ENCODE data around the gene MDGA2.
"Not testable (repeated sequence)": the region's sequence is repeated elsewhere in the genome, so short reads cannot be mapped to it uniquely, and the experiment has no call there.

Gene MDGA2

DNA sequence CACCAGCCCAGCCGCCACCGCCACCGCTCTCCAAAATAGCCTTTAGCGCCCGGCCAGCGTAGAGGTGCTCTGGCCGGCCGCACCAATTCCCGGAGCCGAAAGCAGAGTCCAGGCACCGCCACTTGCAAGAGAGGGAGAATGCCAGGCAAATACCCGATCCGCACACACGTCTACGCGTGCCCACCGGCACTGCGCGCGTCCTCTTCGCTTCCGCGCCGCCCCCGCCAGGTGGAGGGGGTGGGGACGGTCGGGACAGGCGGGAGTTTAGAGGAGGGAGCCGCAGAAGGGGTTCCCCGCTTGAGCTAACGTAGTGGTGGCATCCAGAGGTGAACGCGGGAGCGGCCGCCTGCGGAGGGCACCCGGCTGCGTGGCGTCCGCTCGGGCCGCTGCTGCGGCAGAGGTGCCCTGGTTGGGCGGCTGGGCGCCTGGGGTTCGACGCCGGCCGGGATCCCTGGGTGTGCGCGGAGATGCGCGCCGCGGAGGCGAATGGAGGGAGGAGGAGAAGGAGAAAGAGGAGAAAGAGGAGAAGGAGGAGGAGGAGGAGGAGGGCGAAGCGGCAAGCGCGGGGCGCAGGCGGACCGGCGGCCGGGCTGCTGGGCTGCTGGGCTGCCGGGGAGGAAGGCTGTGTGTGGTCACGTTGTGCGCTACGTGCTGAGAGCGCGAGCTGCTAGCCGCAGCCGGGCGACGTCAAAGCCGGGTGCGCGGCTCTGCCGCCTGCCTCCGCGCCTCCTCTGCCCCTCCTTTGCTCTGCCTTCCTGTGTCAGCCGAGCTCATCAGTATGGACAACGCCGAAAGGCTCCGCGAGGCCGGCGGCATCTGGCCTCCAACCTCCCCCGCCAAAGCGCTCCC, at the start of gene MDGA2:
TSS of gene MDGA2 (minus strand) at position 140 of the 849 bp plus-strand sequence.
- no peak for DNase-seq

DNA sequence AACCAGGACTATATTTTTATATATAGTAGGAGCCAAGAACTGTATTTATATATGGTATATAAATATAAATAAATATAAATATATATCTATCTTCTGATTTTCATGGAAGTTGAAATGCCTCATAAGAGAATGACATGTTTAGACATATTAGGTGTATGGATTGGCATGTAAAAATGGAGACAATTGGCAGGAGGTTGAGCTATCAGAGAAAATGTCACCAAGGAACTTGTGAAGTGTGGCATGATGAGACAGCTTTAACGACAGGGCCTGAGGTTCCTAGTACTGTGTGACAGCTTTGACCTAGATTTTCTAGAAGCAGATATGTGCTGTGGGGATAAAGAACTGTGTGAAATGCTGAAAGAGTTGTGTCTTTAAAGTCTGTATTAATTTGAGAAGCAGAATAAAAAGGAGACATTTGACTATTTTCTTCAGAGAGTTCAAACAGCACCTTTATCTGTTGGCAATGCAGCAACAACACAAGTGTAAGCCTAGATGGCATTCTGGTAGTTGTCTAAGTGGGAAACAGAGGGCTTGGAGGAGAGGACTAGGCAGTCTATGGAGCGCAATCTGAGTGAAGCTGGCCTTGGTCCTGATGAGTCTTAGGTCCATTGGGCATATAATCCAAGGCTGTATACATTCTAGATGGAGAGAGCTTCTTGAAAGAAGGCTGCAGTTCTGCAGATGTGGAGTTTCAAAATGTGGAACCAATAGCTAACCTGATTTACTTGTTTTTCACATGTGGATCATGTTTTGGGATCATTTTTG, 47.7 kb upstream of the MDGA2 start:
- DNase-seq, result no peak

DNA sequence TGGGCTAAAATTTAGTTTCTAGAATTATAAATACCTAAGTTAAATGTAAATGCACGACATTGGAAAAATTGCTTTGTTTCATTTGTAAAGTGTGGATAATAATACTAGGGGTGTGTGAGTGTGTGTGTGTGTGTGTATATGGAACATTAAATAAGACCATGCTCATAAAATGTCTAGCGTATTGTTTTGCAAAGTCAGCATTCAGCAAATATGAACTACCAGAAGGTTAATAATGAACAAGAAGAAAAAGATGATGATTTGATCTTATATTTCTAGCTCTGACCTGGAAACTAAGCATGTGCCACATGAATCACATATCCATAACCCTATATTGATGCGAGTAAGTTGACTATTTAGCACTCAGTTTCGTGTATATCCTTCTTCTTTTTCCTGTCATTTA, 44.9 kb upstream of the MDGA2 start:
- no peak for DNase-seq

DNA sequence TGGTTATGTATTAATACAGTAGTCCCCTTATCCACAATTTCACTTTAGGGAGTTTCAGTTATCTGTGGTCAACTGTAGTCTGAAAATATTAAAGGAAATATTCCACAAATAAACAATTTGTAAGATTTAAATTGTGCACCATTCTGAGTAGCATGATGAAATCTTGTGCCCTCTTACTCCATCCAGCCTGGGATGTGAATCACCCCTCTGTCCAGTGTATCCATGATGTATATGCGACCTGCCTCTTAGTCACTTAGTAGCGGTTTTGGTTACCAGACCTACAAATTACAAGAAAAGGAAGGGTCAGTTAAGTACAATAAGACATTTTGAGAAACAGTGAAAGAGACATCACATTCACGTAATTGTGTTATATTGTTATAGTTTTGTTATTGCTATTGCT, 39.9 kb upstream of the MDGA2 start:
- no peak for DNase-seq

DNA sequence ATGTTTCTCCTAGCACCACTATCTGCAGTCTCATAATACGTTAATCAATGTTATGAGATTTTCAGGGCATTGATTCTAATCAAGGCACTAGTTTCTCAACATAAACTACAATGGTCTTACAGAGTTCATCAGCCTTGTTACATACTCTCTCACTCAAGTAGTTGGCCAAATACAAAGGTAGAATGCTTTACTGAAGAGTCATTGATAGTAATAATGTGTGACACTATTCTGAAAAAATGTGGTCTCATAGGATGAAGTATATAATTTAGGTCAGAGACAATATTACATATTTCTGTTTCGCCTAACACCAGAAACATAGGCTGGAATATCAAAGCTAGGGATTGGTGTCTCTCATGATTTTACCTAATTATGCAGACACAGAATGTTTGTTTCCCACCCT, 35.2 kb upstream of the MDGA2 start:
- DNase-seq, result no peak

DNA sequence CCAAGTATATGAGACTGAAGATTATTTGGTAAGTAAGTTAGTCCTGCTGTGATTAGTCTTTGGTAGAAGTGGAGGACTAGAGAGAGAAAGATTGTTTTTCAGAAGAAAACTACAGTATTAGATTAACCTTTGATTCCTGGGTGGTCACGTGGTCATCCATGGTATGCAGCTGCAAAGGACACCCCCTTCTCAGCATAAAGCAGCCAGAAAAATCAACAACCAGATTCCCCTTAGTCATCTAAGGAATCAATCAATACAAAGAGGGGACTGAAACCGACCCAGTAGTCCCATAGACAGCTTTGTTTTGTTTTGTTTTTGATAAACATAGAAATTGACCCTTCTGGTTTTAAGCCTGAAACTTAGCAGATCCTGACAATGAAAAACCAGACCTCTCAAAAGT, 30.3 kb upstream of the MDGA2 start:
- no peak for DNase-seq

DNA sequence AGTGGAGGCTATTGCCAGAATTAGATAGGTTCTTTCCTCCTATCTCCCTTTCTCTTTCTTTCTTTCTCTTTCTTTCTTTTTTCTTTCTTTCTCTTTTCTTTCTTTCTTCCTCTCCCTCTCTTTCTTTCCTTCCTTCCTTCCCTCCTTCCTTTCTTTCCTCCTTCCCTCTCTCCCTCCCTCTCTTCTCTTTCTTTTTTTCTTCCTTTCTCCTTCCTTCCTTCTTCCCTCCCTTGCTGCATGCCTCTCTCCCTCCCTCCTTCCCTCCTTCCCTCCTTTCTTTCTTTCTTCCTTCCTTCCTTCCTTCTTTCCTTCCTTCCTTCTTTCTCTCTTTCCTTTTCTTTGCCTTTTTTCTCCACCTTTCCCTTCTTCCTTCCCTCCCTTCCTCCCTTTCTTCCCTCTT, 16.4 kb upstream of the MDGA2 start:
- no peak for DNase-seq

DNA sequence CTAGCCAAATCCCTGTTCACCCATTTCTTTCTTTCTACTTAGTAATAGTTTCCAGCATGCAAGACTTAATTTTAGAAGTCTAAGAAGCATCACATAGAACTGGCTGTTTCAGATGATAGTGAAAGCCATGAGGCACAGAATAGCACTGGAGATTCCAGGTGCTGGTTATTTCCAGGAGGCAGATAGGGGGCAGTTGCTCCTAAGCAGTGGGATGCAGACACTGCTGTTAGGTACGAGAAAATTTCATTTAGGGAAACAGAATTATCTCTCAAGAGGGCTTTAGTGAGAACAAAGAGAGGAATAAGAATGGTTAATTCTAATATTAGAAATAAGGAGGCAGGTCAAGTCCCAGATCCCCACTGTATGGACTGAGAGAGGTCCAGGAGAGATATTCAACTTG, 3.6 kb upstream of the MDGA2 start:
- DNase-seq, result no peak

DNA sequence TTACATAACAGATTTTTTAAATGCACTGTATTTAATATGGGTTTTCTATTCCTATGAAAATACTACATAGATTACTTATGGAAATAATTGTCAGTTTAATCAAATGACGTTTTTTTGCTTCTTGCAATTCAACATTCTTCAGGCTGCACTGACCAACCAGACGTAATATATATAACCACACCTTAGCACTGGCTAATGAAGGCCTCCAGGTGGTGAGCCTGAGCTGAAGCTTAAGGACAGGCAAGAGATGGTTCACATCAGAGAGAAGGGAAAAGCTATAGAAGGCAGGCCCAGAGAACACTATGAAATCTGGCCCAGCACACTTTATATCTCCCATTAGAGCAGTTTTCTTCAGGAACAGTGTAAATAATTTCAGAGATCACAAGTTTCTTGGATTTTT, 2.8 kb upstream of the MDGA2 start:
- no peak for DNase-seq

DNA sequence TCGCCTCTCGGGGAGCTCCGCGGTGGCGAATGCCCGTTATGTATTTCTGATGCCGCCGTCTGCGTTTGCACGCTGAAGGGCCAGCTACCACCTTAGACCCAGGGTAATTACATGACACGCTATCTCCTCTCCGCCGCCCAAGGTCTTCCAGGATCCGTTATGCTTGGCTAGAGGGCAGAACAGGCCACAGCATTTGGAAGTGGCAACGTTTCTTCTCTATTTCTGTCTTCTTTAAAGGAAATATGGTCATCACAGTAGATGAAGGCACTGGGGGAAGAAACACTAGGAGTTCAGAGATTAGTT, 861 bp upstream of the MDGA2 start:
- no peak for DNase-seq

DNA sequence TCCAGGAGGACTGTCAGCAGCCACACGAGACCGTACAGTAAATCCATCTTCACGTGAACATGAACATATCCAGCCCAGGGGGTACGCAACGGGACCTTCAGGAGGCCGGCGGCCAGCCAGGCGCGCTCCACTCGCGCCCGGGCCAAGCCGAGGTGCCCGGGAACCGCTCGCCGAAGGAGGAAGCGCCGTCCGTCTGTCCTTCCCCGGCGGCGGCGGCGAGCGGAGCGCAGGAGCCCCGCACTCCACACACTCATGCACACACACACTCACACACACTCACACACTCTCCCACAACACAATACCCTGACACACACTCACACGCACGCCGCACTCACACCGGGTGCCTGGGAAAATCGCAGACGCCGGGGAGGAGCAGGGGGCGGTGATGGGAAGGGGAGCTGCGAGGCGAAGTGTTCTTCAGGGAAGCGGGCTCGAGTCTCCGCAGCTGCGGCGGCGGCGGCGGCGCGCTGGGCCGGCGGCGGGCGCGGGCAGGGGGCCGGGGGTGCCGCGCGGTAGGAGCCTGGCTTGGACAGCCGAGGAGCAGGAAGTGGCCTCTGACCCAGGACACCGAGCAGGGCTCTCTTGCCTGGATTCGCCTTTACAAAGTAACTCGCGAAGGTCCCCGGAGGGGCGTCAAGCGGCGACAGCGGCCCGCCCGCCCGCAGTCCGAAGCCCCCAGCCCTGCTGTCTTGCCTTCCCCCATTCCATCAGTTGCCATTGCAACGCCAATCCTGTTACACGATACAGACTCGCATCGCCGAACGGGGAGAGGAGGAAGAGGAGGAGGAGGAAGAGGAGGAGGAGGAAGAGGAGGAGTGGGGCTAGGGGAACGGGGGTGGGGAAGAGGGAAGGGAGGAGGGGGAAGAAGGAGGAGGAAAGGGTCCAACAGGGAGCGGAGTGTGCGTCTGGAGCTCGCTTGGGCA, 601 bp downstream of the MDGA2 start:
- no peak for DNase-seq

DNA sequence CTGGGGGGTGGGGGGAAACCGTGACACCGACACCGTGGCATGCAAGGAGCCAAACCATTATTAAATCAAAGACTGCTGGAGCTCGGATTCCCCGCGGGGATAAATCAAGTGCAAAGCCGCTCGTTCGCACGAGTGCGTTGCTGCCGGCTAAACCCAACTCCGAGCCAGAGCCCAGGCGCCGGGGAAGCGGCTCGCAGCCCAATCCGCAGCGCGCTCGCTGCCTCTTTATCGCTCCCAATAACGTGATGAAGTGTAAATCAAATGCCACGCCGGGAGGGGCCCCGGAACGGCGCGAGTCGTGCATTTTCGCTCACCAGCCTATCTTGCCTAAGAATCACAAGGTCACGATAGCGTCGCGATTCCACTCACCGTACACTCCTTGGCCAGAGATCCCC, 1.3 kb downstream of the MDGA2 start:
- no peak for DNase-seq

DNA sequence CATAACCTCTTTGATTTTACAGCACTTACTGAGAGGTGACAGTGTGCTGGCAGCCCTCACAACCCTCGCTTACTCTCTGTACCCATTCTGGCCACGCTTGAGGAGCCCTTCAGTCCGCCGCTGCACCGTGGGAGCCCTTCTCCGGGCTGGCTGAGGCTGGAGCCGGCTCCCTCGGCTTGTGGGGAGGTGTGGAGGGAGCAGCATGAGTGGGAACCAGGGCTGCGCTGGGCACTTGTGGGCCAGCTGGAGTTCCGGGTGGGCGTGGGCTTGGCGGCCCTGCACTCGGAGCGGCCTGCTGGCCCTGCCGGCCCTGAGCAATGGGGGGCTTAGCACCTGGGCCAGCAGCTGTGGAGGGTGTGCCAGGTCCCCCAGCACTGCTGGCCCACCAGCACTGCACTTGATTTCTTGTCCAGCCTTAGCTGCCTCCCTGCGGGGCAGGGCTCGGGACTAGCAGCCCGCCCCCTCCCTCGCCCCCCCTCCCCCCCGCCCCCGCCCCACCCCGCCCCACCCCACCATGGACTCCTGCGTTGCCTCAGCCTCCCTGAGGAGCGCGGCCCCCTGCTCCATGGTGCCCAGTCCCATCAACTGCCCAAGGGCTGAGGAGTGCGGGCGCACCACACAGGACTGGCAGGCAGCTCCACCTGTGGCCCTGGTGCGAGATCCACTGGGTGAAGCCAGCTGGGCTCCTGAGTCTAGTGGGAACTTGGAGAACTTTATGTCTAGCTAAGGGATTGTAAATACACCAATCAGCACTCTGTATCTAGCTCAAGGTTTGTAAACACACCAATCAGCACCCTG, 9.9 kb downstream of the MDGA2 start:
- DNase-seq, result no peak

DNA sequence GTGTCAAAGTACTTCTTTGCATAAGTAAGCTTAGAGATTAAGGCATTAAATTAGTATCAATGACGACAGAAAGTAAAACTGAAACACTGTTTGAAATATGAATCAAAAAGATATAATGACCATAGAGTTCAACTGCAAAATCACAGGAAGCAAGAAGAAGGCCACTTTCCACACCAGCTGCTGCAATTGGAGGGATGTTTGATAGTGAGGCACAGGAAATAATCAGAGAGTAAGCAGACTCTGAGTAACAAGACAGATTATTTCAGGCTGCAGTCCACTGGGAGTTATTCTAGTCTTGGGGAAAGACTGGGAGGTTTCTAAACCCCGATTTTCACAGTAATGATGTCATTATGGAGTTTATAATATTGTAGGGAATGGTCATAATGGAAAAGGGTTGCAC, 12.9 kb downstream of the MDGA2 start:
- DNase-seq, result no peak

DNA sequence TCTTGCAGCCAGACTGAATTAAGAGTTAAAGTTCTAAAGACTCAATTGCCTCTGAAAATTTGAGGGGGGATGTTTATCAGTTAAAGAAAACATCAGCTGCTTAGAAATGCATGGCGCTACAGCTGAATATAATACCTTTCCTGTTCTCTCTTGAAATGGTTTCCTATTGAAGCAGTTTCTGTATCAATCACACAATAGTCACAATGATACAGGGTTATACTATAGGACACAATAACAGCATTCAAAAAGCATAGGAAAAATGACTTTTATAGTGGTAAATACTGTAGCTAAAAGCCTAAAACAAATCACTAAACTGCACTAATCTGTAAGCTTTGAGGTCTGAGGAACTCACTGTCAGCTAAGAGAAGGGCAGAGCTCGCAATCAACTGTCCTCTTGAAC, 15.2 kb downstream of the MDGA2 start:
- DNase-seq, result no peak

DNA sequence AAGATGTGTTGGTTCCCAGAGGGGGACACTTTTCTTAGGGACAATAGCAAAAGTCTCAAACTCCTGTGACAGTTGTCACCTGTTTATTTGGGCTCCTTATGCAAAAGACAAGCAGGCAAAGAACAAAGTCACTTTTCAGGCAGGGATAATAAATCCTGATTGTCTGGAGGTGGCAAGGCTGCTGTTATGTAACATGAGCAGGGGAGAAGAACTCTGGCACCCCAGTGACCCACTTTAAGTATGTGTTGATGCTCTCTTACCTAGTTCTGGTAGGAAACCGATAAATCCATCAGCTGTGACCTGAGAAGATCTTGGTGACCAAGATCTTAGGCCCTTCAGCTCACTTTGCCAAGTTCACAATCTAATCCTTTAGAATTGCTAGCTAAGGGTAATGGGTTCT, 17.4 kb downstream of the MDGA2 start:
- DNase-seq, result no peak

DNA sequence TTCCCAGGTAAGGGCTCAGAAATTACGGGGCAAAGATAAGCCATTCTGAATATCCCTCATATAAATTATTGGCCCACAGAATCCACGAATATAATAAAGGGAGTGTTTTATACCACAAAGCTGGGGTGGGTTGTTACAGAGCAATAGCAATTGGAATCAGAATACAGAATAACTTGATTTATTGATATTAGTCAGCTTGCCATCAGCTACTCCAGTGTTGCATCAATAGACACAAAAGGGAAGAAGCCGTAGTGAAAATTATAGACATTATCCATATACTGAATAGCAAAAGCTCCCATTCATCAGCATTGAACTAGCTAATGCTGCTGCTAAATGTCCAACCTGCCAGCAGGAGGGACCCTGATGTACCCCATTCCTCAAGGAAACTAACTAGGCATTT, 18.3 kb downstream of the MDGA2 start:
- DNase-seq, result no peak

DNA sequence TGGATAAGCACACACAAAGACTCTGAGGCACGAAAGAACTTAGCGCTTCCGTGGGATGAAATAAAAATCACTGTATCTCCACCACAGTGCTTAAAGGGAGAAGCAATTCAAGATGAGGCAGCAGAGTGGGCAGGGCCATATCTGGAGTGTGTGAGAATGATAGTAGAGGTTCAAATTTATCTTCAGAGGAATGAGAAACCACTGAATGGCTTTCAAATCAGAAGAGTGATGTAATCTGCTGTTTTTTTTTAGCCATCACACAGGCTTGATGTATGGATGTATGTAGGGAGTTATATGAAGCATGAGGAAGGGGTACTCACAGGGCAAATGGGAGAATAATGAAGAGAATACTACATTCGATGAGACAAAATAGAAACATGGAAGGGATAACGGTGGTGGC, 24.1 kb downstream of the MDGA2 start:
- no peak for DNase-seq

DNA sequence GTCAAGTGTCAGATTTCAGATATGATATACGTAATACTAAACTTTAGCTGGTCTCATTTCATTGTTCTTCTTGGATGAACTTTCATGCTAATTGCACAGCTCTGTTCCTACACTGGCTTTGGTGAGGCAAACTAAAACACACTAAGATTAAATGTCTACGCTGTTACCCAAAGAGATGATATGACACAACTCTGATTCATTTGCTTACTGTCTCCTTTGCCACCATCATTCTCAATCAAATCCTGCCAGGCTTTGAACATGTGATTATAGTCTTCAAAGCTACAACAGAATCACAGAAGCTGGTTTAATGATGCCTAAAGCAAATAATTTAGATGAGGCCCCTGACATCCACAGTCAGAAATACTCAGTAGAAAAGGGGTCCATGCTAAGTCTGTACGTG, 37.7 kb downstream of the MDGA2 start:
- DNase-seq, result no peak

DNA sequence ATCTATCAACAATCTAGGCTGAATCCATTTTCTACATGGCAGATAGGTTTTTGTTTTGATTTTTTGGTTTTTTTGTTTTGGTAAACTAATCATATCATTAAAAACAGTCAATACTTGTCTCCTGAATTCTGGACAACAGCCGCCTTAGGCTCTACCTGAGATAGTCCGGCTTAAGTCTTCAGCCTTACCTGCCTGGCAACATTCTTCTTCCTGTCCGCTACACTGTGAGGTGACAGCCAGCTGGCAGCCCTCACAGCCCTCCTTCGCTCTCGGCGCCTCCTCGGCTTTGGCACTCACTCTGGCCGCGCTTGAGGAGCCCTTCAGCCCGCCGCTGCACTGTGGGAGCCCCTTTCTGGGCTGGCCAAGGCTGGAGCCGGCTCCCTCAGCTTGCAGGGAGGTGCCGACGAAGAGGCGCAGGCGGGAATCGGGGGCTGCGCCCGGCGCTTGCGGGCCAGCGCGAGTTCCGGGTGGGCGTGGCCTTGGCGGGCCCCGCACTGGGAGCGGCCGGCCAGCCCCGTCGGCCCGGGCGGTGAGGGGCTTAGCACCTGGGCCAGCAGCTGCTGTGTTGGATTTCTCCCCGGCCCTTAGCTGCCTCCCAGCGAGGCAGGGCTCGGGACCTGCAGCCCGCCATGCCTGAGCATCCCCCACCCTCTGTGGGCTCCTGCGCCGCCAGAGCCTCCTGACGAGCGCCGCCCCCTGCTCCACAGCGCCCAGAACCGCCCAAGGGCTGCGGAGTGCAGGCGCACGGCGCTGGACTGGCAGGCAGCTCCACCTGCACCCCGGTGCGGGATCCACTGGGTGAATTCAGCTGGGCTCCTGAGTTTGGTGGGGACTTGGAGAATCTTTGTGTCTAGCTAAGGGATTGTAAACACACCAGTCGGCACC, 49.0 kb downstream of the MDGA2 start:
- no peak for DNase-seq

DNA sequence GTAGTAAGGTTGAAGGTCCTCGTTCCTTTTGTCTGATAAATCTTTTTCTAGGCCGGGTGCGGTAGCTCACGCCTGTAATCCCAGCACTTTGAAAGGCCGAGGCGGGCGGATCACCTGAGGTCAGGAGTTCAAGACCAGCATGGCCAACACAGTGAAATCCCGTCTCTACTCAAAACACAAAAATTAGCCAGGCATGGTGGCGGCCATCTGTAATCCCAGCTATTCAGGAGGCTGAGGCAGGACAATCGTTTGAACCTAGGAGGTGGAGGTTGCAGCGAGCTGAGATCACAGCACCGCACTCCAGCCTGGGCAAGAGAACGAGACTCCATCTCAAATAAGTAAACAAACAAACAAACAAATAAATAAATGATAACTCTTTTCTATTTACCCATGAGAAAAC, 51.3 kb downstream of the MDGA2 start:
- DNase-seq, result not testable (repeated sequence)

DNA sequence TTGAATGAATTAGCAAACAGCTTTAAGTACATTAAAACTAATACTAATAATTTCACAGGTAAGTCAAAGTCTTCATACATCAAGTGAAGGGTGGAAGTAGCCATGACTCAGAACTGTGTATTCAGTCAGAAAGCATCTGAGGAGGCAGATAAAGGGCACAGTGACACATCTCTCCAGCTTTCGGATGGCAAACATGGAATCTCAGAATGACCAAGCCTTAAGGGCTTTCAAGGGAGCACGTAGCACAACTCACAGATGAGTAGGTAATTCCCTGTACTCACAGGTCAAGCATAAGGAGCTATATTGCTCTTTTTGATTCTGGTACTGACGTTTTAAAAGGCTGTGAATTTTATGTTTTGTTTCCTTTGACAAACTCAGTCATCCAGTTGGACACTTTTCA, 56.0 kb downstream of the MDGA2 start:
- DNase-seq, result no peak

All from NCI-H187 (cell line).